H1 (cell line): ENCODE measurements around the gene WNK2. TPM values are rescaled to one million over a fixed set of nuclear protein-coding genes. Genes with fewer than 3 reads are reported as not detected.

ENCODE experiments used
- ATF3 ChIP-seq: IDR thresholded peaks from 2 replicates; pipeline ENCODE4 v1.6.1; 2011; ENCODE audit warnings: low read depth, mild to moderate bottlenecking, low read length; ENCODE audit not compliant: insufficient read depth
- E2F6 ChIP-seq: IDR thresholded peaks from 2 replicates; pipeline ENCODE4 v1.6.1; 2012; ENCODE audit warnings: inconsistent platforms
- KDM4A ChIP-seq: IDR thresholded peaks from one replicate; pipeline ENCODE4 v1.7.1; 2012; ENCODE audit warnings: low read depth, mild to moderate bottlenecking, moderate library complexity, low read length, inconsistent platforms; ENCODE audit not compliant: severe bottlenecking
- TCF12 ChIP-seq: IDR thresholded peaks from 2 replicates; pipeline ENCODE4 v1.6.1; 2011; ENCODE audit warnings: low read depth, mild to moderate bottlenecking, low read length
- polyA plus RNA-seq, 7 experiments: library from polyadenylated mRNA; depleted of rRNA in 3 of 7; stranded (reverse) in 5 of 7; unstranded in 2 of 7; fragments of >200 nt in 5 of 7; fragments of 200-250 nt in 2 of 7; gene quantifications; 1 replicate in 5 of 7; 2 replicates in 1 of 7; 4 replicates in 1 of 7; pipeline versions ENCODE4 v1.2.1 to v1.2.3, GENCODE V29; 2011 to 2013; ENCODE audit warnings: missing spikeins in 2 of 7, mixed read lengths in 2 of 7
- total RNA-seq: library from RNA; stranded (reverse); fragmentation: NEBNext Ultra II Directional; extraction: Animal tissue kit (Norgen Biotek cat#: 25700); gene quantifications from 2 replicates; pipeline ENCODE4 v1.2.1, GENCODE V29; 2021

WNK2 gene
- total and polyA plus RNA-seq, 2 of the 8 experiments (the other 6 are each of a cell fraction or from before 2014, with no cell fraction given) = 12.0 to 87.2 TPM

- TF ChIP-seq TCF12 = no peak
- TF ChIP-seq ATF3 = no peak
- TF ChIP-seq E2F6 = no peak
- no peak for TF ChIP-seq KDM4A
Observed at GRCh38 chr9:93148721-93149120, 35.2 kb upstream of the WNK2 start (continued).
